Measurements from ENCODE around the gene PNPLA6. TPM values are rescaled to one million over a fixed set of nuclear protein-coding genes. Genes with fewer than 3 reads are reported as not detected.

Gene PNPLA6
- total and polyA plus RNA-seq, 10 of the 15 experiments (the other 5 are each of a cell fraction or from before 2014, with no cell fraction given) = 0.95 to 105 (median 40.0) TPM

DNA sequence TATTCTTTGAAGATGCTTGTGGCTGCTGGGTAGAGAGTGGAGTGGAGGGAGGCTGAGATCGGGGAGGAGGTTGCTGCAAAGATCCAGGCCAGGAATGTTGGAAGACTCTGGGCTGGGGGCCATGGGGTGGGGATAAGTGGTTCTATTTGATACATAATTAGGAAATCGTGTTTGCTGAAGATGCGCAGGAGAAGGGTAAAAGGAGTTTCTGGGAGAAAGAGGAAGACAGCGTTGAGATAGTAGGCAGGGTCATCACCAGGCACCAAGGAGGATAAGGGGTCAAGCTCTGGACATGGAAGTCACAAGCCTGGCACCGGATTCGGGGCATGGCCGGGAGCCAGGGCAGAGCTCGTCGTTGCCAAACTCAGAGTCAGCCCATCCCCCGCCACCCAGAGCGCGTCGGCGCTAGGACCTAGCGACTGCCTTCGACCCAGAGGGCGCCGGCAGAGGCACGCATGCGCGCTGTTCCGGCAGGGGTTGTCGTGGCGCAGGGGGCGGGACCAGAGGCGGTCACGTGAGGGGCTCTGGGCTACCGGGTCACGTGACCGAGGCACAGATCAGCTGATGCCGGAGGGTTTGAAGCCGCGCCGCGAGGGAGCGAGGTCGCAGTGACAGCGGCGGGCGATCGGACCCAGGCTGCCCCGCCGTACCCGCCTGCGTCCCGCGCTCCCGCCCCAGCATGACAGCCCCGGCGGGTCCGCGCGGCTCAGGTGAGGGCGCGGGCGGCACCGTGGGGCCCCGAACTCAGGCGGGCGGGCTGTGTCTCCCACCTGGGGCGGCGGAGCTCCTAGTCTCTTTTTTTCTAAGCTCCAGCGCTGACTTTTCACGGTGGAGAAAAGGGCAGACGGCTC lies 13.2 kb upstream of the PNPLA6 start, which contains the start of gene MCOLN1 (continued):
- TF ChIP-seq, protein P1, sequence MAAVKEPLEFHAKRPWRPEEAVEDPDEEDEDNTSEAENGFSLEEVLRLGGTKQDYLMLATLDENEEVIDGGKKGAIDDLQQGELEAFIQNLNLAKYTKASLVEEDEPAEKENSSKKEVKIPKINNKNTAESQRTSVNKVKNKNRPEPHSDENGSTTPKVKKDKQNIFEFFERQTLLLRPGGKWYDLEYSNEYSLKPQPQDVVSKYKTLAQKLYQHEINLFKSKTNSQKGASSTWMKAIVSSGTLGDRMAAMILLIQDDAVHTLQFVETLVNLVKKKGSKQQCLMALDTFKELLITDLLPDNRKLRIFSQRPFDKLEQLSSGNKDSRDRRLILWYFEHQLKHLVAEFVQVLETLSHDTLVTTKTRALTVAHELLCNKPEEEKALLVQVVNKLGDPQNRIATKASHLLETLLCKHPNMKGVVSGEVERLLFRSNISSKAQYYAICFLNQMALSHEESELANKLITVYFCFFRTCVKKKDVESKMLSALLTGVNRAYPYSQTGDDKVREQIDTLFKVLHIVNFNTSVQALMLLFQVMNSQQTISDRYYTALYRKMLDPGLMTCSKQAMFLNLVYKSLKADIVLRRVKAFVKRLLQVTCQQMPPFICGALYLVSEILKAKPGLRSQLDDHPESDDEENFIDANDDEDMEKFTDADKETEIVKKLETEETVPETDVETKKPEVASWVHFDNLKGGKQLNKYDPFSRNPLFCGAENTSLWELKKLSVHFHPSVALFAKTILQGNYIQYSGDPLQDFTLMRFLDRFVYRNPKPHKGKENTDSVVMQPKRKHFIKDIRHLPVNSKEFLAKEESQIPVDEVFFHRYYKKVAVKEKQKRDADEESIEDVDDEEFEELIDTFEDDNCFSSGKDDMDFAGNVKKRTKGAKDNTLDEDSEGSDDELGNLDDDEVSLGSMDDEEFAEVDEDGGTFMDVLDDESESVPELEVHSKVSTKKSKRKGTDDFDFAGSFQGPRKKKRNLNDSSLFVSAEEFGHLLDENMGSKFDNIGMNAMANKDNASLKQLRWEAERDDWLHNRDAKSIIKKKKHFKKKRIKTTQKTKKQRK (IDR thresholded peaks at IDR 0.05; ENCODE audit: low read depth, low read length) = 0 out of 2 replicates have a peak, but pooled peaks have one; percentile 35
- TF ChIP-seq EGR1 (IDR thresholded peaks at IDR 0.05; ENCODE audit: borderline replicate concordance in 1 of 2, low read depth in 2 of 2, low read length in 2 of 2) (peak; percentile 73 to 85), SPI1 (IDR thresholded peaks at IDR 0.05; ENCODE audit: borderline replicate concordance, insufficient read depth, low read depth, low read length) (peak; percentile 28; the same call in 1 of the 2 replicates), NR2F1 (conservative IDR thresholded peaks at IDR 0.05) (peak; percentile 81), JUND (IDR thresholded peaks at IDR 0.05; ENCODE audit: low read depth, low read length) (no peak), ZBTB4 (CRISPR knock-in tag; IDR thresholded peaks at IDR 0.05) (peak; percentile 97), TAF1 (IDR thresholded peaks at IDR 0.05; ENCODE audit: borderline replicate concordance, low read depth, low read length) (peak; percentile 59), KDM1A (IDR thresholded peaks at IDR 0.05; ENCODE audit: borderline replicate concordance) (no peak), JUNB (IDR thresholded peaks at IDR 0.05) (no peak), NBN (IDR thresholded peaks at IDR 0.05) (peak; percentile 88), CHD1 (IDR thresholded peaks at IDR 0.05; ENCODE audit: low read depth, low read length) (no peak), RAD21 (IDR thresholded peaks at IDR 0.05; ENCODE audit: insufficient read depth, low read depth, low read length) (no peak), GABPA (IDR thresholded peaks at IDR 0.05; ENCODE audit: low read depth) (no peak), SIN3A (IDR thresholded peaks at IDR 0.05; ENCODE audit: low read depth, low read length) (peak; percentile 99), ZNF384 (IDR thresholded peaks at IDR 0.05; ENCODE audit: borderline replicate concordance, low read depth, low read length) (no peak), EP300 (IDR thresholded peaks at IDR 0.05; ENCODE audit: borderline replicate concordance in 1 of 2, control insufficient read depth in 1 of 2, low read depth in 2 of 2, low read length in 2 of 2) (peak; percentile 17 to 68; a peak in 1 of 4 replicates), SRF (IDR thresholded peaks at IDR 0.05; ENCODE audit: low read depth in 2 of 2, low read length in 2 of 2) (peak in 1 of 2 experiments; percentile 54; a peak in 1 of 4 replicates), ATF3 (IDR thresholded peaks at IDR 0.05; ENCODE audit: borderline replicate concordance, extremely low read depth, low read depth, low read length) (peak; percentile 100), CBFB (IDR thresholded peaks at IDR 0.05; ENCODE audit: low read depth) (0 out of 2 replicates have a peak, but pooled peaks have one; percentile 30), NRF1 (conservative IDR thresholded peaks at IDR 0.05; ENCODE audit: low read depth, low read length) (peak; percentile 85)

All from GM12878 (cell line).